OCI-LY7 (cell line): Measurements from ENCODE around the gene TLR1. TPM values are rescaled to one million over a fixed set of nuclear protein-coding genes. Genes with fewer than 3 reads are reported as not detected.

Experiments used
- Bru-seq: library from RNA; stranded (reverse); fragments of 400-500 nt; gene quantifications from one replicate; lab custom pipeline; 2021; lab: Mats Ljungman, UMichigan
- BruChase-seq, 2 experiments: library from RNA; stranded (reverse); fragments of 400-500 nt; gene quantifications; one replicate each; lab custom pipeline; 2021; lab: Mats Ljungman, UMichigan
- BruUV-seq: library from RNA; stranded (reverse); fragments of 400-500 nt; replicated peaks from 2 replicates; lab custom pipeline; 2021; lab: Mats Ljungman, UMichigan
- CTCF ChIA-PET: fragments of 300-600 bp; sonication (Branson Sonifier 250); formaldehyde crosslinking; loops from one replicate; lab custom pipeline; 2022; ENCODE audit warnings: antibody characterized with exemption; ENCODE audit not compliant: unreplicated experiment; lab: Charles Lee
- POLR2A ChIA-PET: fragments of 300-600 bp; sonication (Branson Sonifier 250); formaldehyde crosslinking; loops from one replicate; lab custom pipeline; 2022; ENCODE audit warnings: antibody characterized with exemption; lab: Charles Lee
- DNase-seq: peaks from one replicate; pipeline ENCODE4 v3.0.0-alpha.2; 2015; ENCODE audit warnings: low spot score
- H2AFZ ChIP-seq: fragments of 200-600 bp; sonication (generic), shearing (Covaris generic); 2 replicates; pipeline ENCODE4 v1.6.1; 2014; ENCODE audit warnings: mild to moderate bottlenecking, antibody characterized with exemption, low read length, moderate library complexity
- H3K27ac ChIP-seq: fragments of 200-600 bp; sonication (generic); 2 replicates; pipeline ENCODE4 v1.5.1; 2014; ENCODE audit warnings: mixed run types, low read depth, mild to moderate bottlenecking, moderate library complexity, low read length, inconsistent platforms; ENCODE audit not compliant: poor library complexity, severe bottlenecking
- H3K36me3 ChIP-seq: fragments of 200-600 bp; sonication (generic); 2 replicates; pipeline ENCODE4 v1.6.1; 2014; ENCODE audit warnings: mild to moderate bottlenecking, antibody characterized with exemption, low read length, moderate library complexity, mixed read lengths; ENCODE audit not compliant: insufficient read depth
- H3K4me1 ChIP-seq: fragments of 200-600 bp; sonication (generic); 2 replicates; pipeline ENCODE4 v1.5.1; 2014; ENCODE audit warnings: mild to moderate bottlenecking, low read length; ENCODE audit not compliant: insufficient read depth, poor library complexity, severe bottlenecking
- H3K4me2 ChIP-seq: fragments of 200-600 bp; sonication (generic); 2 replicates; pipeline ENCODE4 v1.6.1; 2014; ENCODE audit warnings: mild to moderate bottlenecking, low read length
- H3K4me3 ChIP-seq: fragments of 200-600 bp; sonication (generic); 2 replicates; pipeline ENCODE4 v1.5.1; 2014; ENCODE audit warnings: mild to moderate bottlenecking, low read depth, low read length; ENCODE audit not compliant: poor library complexity, severe bottlenecking
- H3K79me2 ChIP-seq: fragments of 200-600 bp; sonication (generic); 2 replicates; pipeline ENCODE4 v1.6.1; 2016; ENCODE audit warnings: low read depth, mild to moderate bottlenecking, low read length, moderate library complexity, mixed read lengths; ENCODE audit not compliant: insufficient read depth
- H3K9me2 ChIP-seq: fragments of 200-600 bp; sonication (generic); 2 replicates; pipeline ENCODE4 v1.6.1; 2016; ENCODE audit warnings: mild to moderate bottlenecking, low read length, mixed read lengths; ENCODE audit not compliant: insufficient read depth
- H3K9me3 ChIP-seq: fragments of 200-600 bp; sonication (generic); 2 replicates; pipeline ENCODE4 v1.6.1; 2014; ENCODE audit warnings: mild to moderate bottlenecking, mixed run types, low read length, mixed read lengths
- H4K20me1 ChIP-seq: fragments of 200-600 bp; sonication (generic); 2 replicates; pipeline ENCODE4 v1.6.1; 2014; ENCODE audit warnings: mild to moderate bottlenecking, antibody characterized with exemption, low read length, moderate library complexity, mixed read lengths; ENCODE audit not compliant: insufficient read depth
- EZH2phosphoT487 ChIP-seq: fragments of 200-600 bp; sonication (generic); IDR thresholded peaks from 2 replicates; pipeline ENCODE4 v1.6.1; 2018; ENCODE audit warnings: low read depth, borderline replicate concordance, mild to moderate bottlenecking, mixed run types, antibody characterized with exemption, low read length, moderate library complexity, mixed read lengths
- intact Hi-C: fragments of 100-400 bp; cut with micrococcal nuclease; formaldehyde crosslinking; loops from one replicate; pipeline ENCODE4 v1.10.0; 2022; ENCODE audit not compliant: unreplicated experiment
- long read RNA-seq: library from polyadenylated mRNA; stranded (forward); transcript quantifications from one replicate; pipeline ENCODE4 v2.0.0, GENCODE V29; 2022
- total RNA-seq, 2 experiments: library from RNA; depleted of rRNA in 1 of 2; stranded (reverse); fragments of >200 nt in 1 of 2; shearing (Covaris generic) in 1 of 2; gene quantifications; 2 replicates each; pipeline ENCODE4 v1.2.3, GENCODE V29; 2014 to 2022
- TF ChIP-seq, protein P1 (sequence below): fragments of 200-600 bp; sonication (generic); conservative IDR thresholded peaks from 2 replicates; pipeline ENCODE4 v1.5.1; 2014; ENCODE audit warnings: mild to moderate bottlenecking, antibody characterized with exemption, low read length, moderate library complexity, mixed read lengths

The TLR1 gene
- 3.3 and 3.8 TPM in 2 replicates for total RNA-seq (2014; rRNA removed; shearing (Covaris generic))
- total RNA-seq (2022), result 6.0 and 7.4 TPM in 2 replicates
- percentile 64 among the genes with signal in this experiment for Bru-seq, nascent RNA
- percentile 49 among the genes with signal in this experiment for BruChase-seq, experiment 1, labeled RNA remaining after a 6-hour chase
- percentile 67 among the genes with signal in this experiment for BruChase-seq, experiment 2, labeled RNA remaining after a 2-hour chase
- long read RNA-seq, partial matches to known transcripts, result 0 of 3 reads
- long read RNA-seq, other reads (novel, unspliced or antisense), result 1 of 3 reads

GRCh38 chr4:38804654-38805295 lies at the start of gene TLR1:
TSS of gene TLR1 (minus strand) at chr4:38804791. CDS start at chr4:38798831, 5,960 bp downstream.
- Histone ChIP-seq H3K79me2 (no peaks in the 10 kb centered on the region), H4K20me1 (no peaks in the 10 kb centered on the region), H3K27ac (peak within 1 kb of the TSS; percentile 96), H3K9me2 (no peaks in the 10 kb centered on the region), H2AFZ (peak within 1 kb of the TSS; percentile 82), H3K4me3 (peak within 1 kb of the TSS; percentile 62), H3K36me3 (peaks cover 42% of the 10 kb centered on the region), H3K4me2 (peak within 1 kb of the TSS; percentile 89), H3K4me1 (peaks cover 26% of the 10 kb centered on the region), H3K9me3 (peaks cover 26% of the 10 kb centered on the region)
- TF ChIP-seq EZH2phosphoT487, result no peak
- TF ChIP-seq, protein P1, sequence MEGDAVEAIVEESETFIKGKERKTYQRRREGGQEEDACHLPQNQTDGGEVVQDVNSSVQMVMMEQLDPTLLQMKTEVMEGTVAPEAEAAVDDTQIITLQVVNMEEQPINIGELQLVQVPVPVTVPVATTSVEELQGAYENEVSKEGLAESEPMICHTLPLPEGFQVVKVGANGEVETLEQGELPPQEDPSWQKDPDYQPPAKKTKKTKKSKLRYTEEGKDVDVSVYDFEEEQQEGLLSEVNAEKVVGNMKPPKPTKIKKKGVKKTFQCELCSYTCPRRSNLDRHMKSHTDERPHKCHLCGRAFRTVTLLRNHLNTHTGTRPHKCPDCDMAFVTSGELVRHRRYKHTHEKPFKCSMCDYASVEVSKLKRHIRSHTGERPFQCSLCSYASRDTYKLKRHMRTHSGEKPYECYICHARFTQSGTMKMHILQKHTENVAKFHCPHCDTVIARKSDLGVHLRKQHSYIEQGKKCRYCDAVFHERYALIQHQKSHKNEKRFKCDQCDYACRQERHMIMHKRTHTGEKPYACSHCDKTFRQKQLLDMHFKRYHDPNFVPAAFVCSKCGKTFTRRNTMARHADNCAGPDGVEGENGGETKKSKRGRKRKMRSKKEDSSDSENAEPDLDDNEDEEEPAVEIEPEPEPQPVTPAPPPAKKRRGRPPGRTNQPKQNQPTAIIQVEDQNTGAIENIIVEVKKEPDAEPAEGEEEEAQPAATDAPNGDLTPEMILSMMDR, result peak; percentile 85
- POLR2A ChIA-PET, result interaction anchor here (0.6 to 5.1 kb wide), 15 partner anchors 9 to 362 kb away, joined by 3 to 54 read pairs (median 4); partner anchors contain the start of gene TLR10
- BruUV-seq, result no TSS peak
- peak; percentile 72 for DNase-seq
- CTCF ChIA-PET, result interaction anchor here (1.5 to 2.5 kb wide), 3 partner anchors 22 to 45 kb away, joined by 6 to 21 read pairs (median 13); partner anchors contain the start of gene TLR10
- intact Hi-C loops, result loop anchor here (1.0 kb wide), 3 partner anchors 21 to 52 kb away; partner anchors contain the start of gene TLR6

DNA sequence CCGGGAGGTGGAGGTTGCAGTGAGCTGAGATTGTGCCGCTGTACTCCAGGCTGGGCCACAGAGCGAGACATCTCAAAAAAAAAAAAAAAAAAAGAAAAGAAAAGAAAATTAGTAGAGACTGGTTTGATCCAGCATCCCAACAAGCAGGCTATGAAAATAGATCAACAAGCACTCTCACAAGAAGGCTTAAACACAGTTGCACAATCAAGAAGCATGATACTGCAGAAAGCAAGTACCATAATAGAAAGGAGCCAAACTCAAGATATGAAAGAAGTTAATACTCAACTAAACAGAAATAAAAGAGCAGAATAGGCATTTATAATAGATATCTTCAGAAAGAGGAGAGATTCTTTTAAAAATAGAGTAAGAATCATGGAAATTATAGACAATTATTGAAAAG lies 41.4 kb upstream of the TLR1 start:
- intact Hi-C loops, result no loop called here
- no peaks in the 10 kb centered on the region for H4K20me1 ChIP-seq
- no peak for DNase-seq
- no peak overlapping the region for H2AFZ ChIP-seq
- no peaks in the 10 kb centered on the region for H3K9me2 ChIP-seq
- BruUV-seq, result no TSS peak
- peaks cover 5% of the 10 kb centered on the region; the same call in 1 of the 2 replicates for H3K9me3 ChIP-seq
- H3K4me2 ChIP-seq, result no peak overlapping the region
- H3K4me1 ChIP-seq, result no peaks in the 10 kb centered on the region
- no peak overlapping the region for H3K27ac ChIP-seq
- no peaks in the 10 kb centered on the region; the same call in none of the 2 replicates for H3K36me3 ChIP-seq
- POLR2A ChIA-PET, result interaction anchor here (0.7 to 1.1 kb wide), 4 partner anchors 9 to 27 kb away, joined by 3 read pairs; no protein-coding TSS in a partner anchor
- no peaks in the 10 kb centered on the region for H3K79me2 ChIP-seq
- TF ChIP-seq EZH2phosphoT487, result no peak
- TF ChIP-seq, protein P1, result no peak
- CTCF ChIA-PET, result no interaction called here
- no peak overlapping the region for H3K4me3 ChIP-seq
